ENCODE data around the gene KIF1A. TPM values are rescaled to one million over a fixed set of nuclear protein-coding genes. Genes with fewer than 3 reads are reported as not detected.
"Not testable (repeated sequence)": the region's sequence is repeated elsewhere in the genome, so short reads cannot be mapped to it uniquely, and the experiment has no call there.

KIF1A gene
- total RNA-seq, 1 donor from 2014 or later: 10.2 TPM

DNA sequence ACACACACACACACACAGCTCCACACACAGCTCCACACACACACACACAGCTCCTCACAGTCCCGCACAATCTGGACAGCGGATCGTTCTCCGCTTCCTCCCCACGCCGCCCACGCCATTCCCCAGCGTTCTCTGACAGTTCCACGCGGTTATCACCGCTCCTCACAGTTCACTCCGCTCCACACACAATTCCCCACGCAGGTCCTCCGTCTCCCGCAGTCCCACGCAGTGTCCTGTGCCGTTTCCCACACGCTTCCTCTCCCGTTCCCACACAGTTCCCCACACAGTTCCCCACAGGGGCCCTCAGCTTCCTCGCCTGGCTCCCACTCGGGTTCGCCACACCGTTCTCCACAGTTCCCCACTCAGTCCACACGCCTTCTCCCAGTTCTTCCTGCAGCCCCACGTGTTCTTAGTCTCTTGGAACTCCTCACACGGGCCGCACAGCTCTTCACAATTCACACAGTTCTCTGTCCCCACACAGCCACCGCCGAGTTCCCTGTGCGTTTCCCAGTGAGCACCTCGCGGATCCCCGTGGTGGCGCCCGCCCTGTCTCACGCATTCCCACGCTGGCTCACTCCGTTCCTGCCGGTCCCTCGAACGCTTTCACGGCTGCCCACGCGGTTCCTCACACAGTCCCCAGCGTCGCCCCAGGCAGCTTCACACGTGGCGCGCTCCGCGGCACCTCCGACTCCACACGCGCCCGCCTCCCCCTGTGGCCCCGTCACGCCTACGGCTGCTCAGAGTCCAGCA is 38.4 kb downstream of the KIF1A start:
- intact Hi-C loops (cut with DNase I): no loop called here
- DNase-seq (ENCODE audit: low spot score): no peak

DNA sequence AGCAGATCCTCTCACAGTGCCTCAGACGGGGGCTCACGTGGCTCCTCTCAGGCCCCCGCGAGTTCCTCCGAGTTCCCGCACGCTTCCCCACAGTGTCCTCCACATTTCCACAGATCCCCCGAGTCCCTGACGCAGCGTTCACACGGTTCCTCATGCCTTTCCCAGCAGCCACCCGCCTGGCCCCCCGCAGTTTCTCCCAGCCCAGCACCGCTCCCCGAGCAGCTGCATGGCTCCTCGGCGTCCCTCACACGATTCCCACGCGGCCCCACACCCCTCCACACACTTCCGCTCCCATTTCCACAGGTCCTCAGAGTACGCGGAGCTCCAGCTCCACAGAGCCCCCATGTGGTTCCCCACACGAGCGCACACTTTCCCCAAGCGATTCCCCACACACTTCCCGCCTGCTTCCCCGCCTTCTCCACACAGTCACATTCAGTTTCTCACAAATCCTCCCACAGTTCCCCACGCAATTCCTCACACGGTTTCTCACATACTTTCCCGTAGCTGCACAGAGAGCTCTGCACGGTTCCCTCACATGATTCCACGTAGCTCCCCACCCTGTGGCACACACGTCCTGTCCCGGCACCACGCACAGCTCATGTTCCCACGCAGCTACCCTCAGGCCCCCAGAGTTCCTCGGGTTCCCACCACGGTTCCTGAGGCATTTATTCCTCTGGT is 39.9 kb downstream of the KIF1A start:
- intact Hi-C loops (cut with DNase I): no loop called here
- no peak for DNase-seq (ENCODE audit: low spot score)

DNA sequence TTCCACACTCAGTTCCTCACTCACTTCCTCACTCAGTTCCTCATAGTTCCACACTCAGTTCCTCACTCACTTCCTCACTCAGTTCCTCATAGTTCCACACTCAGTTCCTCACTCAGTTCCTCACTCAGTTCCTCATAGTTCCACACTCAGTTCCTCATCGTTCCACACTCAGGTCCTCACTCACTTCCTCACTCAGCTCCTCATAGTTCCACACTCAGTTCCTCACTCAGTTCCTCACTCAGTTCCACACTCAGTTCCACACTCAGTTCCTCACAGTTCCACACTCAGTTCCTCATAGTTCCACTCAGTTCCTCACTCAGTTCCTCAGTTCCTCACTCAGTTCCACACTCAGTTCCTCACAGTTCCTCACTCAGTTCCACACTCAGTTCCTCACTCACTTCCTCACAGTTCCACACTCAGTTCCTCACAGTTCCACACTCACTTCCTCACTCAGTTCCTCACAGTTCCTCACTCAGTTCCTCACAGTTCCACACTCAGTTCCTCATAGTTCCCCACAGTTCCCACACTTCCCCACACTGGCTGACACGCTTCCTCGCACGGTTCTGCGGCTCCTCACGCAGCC is 40.7 kb downstream of the KIF1A start:
- intact Hi-C loops (cut with DNase I); DNase-seq (ENCODE audit: low spot score): not testable (repeated sequence)

DNA sequence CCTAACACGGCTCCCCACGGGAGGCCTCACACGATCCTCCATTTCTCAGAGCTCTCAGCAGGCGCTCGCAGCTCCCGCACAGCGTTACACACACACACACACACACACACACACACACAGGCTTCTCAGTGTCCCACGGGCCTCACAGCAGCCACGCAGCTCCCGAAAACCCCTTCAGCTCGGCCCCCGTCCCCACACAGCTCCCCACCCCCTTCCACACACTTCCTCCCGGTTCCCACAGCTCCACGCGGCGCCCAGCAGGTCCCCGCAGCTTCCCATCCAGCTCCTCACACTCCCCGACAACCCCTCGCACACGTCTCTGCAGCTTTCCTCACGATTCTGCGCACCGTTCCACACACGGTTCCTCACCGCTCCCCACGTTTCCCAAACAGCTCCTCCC is 41.6 kb downstream of the KIF1A start:
- DNase-seq (ENCODE audit: low spot score): no peak
- intact Hi-C loops (cut with DNase I): no loop called here

DNA sequence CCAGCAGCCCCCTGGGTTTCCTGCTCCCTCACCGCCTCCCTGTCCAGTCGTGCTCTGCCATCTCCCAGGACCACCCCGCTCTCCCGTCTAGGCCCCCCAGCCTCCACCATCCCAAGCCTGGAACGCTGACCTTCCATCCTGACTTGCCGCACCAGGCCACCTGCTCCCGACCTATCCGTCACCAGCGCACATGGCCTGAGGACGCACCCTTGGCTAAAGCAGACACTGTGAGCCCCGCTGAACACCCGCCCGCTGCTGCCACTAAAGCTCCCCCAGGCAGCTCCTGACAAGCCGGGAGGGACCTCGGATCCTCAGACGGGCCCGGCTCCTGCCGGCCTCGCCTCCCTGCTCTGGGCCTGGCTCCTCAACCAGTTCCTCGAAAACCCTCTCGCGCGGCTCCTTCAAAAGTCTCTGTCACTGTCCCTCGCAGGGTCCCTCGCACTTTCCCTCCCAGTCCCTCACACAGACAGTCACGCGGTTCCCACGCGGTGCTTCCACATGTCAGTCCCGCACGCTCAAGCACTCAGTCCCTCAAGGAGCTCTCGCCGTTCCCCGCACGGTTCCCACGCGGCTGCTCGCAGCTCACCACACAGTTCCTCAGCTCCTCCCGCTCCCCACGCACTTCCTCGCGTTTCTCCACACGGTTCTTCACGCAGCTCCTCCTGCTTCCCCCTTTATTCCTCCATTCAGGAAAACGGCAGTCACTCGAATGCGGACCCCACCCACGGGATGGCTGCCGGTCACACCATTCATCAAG is 42.4 kb downstream of the KIF1A start:
- intact Hi-C loops (cut with DNase I): no loop called here
- no peak for DNase-seq (ENCODE audit: low spot score)

DNA sequence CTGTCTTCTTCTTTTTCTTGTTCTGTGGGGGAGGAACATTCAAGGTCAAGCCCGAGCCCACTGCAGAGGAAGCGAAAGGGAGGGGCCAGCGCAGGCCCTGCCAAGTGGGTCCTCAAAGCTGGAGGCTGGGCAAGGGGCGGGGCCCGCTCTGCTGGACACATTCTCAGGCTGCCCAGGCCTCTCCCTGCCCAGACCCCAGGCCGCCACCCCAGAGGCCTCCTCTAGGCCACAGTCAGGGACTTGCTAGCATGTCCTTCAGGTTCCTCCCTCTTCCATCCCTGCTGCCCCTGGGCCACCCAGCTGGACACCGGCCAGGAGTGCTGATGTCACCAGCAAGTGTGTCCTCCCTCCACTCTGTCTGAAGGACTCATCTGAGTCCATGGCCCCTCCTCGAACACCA is 44.1 kb downstream of the KIF1A start:
- no peak for DNase-seq (ENCODE audit: low spot score)
- intact Hi-C loops (cut with DNase I): no loop called here

DNA sequence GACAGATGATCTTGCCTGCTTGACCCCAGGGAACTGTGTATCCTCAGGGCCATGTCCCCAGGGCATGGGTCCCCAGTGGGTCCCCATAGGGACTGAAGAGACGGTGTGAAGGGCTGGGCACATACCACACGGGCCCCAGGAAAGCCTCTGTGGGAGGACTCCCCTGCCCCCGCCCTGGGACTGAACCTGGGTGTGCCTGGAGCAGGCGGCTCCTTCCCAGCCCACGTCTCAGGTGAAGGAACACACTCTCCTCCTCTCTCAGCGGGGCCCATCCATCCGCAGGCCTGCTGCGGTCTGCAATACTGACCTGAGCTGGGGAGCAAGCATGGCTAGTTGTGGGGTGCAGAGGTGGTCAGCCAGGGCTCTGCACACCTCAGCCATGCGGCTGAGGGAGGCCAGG is 45.2 kb downstream of the KIF1A start:
- no peak for DNase-seq (ENCODE audit: low spot score)
- intact Hi-C loops (cut with DNase I): no loop called here

DNA sequence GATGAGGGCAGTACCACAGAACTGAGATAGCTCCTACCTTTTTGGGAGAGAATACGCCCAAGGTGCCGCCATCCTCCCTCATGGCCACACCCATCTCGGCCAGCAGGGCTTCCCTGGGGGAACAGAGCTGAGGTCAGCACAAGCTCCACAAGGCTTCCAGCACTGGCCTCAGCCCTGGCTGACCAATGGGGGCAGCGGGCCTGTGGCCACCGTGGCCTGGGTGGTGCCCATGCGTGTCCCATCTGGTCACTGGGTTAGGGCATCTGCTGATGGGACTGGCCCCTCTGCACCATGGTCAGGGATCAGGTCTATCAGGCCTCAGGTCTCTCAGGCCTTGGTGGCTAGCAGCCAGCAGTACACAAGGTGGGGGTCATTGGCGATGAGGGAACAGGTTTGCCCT is 50.9 kb downstream of the KIF1A start:
- intact Hi-C loops (cut with DNase I): no loop called here

DNA sequence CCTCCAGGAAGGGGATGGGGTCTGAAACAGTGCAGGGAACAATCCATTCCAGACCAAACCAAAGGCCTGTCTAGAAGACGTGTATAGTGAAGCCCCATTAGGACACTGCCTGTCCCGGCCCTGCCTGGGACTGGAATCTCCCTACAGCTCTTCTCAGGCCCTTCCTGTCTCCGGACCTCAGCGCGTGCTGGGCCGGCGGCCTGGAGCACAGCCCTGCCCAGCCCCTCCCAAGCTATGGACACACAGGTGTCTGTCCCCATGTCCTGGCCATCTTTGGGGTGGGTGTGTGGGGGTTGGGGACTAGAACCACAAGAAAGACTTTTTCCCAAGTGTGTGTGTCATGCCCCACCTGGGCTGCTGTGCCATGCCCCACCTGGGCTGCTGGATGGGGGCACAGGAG is 51.8 kb downstream of the KIF1A start:
- intact Hi-C loops (cut with DNase I): no loop called here
- no peak for DNase-seq (ENCODE audit: low spot score)

More for the DNA sequence above, 50.9 kb downstream of the KIF1A start:
- DNase-seq (ENCODE audit: low spot score): no peak

DNA sequence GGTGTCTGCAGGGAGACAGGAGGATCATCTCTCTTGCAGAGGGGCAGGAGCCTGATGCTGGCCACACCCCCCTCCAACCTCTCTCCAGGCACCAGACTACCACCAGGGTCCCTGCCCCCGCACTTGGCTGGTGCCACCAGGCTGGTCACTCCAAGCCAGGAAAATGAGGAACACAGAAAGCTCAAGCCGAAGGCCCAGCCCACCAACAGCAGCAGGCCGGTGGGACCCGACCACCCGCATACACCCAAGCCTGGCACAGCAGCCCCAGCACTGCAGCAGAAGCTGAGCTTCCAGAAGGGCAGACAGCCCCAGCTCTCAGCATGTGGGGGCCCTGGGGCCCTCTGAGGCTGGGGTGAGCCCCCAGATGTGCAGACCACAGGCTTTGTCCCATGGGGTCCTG is 52.7 kb downstream of the KIF1A start:
- DNase-seq (ENCODE audit: low spot score): no peak

DNA sequence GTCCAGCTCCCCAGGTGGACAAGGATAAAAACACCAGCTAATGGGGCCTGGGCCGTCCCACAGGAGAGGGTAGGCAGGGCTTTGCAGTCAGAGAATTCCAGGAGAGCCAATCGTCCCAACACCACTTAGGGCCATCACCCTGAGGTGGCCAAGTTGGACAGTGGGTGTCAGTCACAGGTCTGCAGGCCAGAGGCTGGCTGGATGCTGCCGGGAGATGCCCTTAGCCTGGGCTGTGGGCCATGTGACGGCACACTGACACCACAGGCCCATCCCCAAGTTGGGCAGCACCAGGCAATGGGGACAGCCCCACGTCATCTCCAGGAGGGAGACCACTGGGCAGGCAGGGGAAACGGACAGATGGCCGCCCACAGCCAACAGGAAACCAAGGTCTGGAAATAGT is 53.9 kb downstream of the KIF1A start:
- intact Hi-C loops (cut with DNase I): no loop called here
- no peak for DNase-seq (ENCODE audit: low spot score)

More for the DNA sequence above, 52.7 kb downstream of the KIF1A start:
- intact Hi-C loops (cut with DNase I): no loop called here

DNA sequence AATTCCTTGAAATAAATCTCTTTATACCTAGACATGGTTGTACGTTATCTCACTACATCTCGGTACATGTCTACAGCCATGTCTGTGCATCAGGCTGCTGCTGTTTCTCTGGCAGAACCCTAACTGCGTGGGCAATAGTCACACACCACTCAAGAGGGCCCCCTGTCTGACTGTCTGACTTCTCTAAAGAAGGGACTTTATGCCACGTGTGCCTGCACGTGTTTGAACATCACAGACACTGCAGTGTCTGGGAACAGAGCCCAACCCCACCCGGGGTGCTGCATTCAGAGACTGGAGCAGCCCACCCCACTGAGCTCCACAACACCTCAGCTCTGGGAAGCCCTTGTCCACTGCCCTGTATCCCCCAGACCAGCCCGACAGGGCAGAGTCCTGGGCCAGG is 55.0 kb downstream of the KIF1A start:
- intact Hi-C loops (cut with DNase I): no loop called here
- no peak for DNase-seq (ENCODE audit: low spot score)

DNA sequence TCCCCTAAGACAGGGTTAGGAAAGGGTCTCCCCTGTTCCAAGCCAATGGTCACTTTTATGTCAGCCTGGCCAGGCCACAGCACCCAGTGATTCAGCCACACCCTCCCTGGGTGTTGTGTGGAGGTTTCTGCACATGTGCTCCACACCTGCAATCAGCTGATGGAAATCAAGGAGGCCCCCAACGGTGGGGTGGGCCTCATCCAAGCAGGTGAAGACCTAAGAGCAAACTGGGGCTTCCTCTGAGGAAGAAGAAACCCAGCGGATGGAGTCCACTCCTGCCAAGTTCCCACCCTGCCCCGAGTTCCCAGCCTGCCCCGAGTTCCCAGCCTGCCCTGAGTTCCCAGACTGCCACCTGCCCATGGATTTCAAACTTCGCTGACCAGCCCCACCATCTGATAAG is 55.4 kb downstream of the KIF1A start:
- DNase-seq (ENCODE audit: low spot score): no peak
- intact Hi-C loops (cut with DNase I): no loop called here

DNA sequence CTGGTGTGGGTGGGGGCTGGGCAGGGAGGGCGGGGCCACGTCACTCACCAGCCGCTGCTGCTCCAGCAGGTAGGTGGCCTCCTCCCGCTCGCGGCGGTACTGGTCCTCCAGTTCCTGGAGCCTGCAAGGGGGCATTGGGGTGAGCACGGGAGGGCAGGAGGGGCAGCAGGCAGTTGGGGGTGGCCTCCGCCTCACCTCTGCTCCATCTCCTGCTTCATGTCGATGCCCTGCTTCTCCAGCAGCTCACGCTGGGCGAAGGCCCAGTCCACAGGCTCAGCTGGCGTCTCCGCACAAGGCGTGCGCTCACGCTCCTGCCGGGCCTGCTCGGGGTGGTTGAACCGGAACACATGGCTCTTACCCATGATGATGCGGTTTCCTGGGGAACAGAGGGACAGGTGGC is 57.0 kb downstream of the KIF1A start:
- no peak for DNase-seq (ENCODE audit: low spot score)
- intact Hi-C loops (cut with DNase I): no loop called here

DNA sequence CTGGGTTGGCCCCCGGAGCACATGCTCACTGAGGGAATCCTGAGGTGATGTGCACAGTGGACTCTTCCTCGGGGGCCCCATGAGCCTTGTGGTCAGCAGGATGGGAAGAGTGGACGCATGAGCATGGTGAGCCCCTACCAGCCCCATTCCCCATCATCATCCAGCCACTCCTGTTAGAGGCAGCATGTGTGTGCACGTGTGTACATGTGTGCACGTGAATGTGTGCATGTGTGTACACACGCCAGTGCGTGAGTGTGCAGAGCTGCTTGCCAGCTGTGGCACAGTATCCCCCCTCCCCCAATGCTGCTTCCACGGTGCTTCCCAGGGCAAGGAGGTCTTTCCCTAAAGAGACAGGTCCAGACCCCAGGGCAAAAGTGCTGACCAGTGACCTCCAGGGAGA is 57.8 kb downstream of the KIF1A start:
- intact Hi-C loops (cut with DNase I): no loop called here
- no peak for DNase-seq (ENCODE audit: low spot score)

DNA sequence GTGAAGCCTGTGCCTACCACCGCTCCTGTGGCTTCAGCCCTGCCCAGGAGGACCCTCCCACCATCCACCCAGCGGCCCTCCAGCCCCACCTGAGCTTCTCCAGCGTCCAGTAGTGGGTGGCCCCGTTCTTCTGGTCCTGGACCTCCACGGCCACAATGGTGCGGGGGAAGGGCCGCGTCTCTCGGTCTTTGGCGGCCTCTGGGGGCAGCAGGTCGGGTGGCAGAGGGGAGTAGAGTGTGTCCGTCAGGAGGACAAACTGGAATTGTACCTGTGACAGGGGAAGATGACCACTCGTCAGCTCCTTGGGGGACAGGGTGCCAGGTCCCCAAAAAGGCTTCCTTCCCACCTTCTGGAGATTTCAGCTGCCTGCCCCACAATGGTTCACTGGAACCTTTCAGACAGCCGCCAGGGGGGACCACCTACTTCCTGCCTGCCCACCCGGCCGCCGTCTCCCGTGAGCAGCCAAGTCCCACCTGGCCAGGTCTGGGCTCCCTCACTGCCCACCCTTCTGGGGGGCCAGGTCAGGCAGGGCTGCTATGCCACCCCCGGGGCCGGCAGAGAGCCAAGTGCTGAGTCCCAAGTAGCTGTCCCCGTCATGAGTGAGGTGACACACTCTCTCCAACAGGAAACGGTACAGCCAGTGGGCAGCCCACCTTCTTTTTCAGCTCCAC is 59.3 kb downstream of the KIF1A start:
- intact Hi-C loops (cut with DNase I): no loop called here
- DNase-seq (ENCODE audit: low spot score): no peak

DNA sequence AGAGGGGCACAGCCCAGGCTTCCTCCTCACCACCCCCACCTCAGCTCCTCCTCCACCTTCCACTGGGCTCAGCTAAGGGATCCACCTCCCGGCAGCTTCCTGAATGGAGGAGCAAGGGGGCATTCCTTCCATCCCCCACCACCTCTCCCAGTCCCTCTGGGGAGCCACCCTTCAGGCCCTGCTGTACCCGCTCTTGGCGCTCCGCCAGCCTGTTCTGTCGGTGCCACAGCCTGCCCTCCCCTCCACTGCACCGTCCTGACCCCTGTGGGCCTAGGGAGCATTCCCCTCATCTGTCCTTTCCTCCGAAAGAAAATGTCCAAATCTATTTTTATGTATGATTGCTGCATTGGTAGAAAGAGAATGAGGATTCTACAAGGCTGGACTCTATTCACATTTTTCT is 59.9 kb downstream of the KIF1A start:
- no peak for DNase-seq (ENCODE audit: low spot score)
- intact Hi-C loops (cut with DNase I): no loop called here

DNA sequence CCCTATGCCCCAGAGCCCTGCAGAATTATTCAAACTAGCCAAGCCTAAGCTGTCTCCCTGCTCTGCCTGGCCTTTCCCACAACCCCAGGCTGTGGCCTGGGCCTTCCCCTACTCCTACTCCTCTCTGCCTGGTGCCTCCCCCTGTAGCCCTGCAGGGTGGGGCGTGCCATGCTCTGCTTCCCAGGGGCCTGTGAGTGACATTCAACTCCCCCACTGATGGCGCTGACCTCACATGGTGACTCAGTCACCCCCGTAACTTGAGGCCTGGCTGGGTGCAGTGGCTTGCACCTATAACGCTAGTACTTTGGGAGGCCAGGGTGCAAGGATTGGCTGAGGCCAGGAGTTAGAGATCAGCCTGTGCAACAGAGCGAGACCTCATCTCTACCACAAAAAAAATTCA is 60.6 kb downstream of the KIF1A start:
- intact Hi-C loops (cut with DNase I): no loop called here

DNA sequence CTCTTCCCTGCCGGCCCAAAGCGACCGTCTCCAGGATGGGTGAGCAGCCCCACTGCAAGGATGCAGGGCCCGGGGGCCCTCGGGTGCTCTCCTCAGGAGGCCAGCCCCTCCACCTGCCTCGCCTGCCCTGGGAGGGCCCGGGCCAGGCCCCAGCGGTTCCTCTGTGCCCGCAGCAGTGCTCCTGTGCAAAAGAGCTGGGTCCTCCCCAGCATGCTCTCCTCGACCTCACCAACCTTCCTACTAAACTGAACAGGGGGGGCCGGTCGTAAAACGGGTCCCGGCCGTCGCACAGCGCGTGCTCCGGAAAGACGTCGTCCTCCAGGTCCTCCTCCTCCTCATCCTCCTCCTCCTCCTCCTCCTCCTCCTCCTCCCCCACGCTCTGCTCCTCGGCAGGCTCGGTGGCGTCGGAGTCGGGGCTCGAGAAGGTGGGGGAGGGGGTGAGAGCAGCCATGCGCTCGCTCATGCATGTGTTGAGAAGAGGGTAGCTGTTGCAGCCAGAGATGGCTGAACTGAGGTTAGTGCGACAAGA is 62.9 kb downstream of the KIF1A start:
- intact Hi-C loops (cut with DNase I): no loop called here
- no peak for DNase-seq (ENCODE audit: low spot score)

More for the DNA sequence above, 60.6 kb downstream of the KIF1A start:
- DNase-seq (ENCODE audit: low spot score): no peak

DNA sequence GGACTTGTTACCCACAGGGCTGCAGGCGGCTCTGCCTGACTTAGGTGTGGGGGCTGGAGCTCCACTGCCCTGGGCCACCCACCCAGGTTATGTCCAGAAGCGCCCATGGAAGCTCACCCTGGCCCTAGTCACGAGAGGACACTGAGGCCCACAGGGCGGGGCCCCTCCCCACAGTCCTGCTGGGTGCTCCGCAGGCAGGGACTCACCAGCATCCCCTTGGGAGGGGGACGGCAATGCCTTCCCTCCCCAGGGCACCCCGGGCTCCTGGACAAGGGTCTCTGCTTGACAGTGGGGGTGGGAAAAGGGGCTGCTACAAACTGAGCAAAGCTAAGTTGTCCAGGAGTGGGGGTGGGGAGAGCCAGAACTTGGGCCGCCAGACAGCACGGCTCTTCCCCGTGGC is 67.8 kb downstream of the KIF1A start:
- DNase-seq (ENCODE audit: low spot score): no peak
- intact Hi-C loops (cut with DNase I): no loop called here

All from cardiac septum (tissue), 1 donor.